H1 (cell line): ENCODE data around the gene CCDC117. TPM values are rescaled to one million over a fixed set of nuclear protein-coding genes. Genes with fewer than 3 reads are reported as not detected.

Experiments
- ATF3 ChIP-seq: IDR thresholded peaks from 2 replicates; pipeline ENCODE4 v1.6.1; 2011; ENCODE audit warnings: low read depth, mild to moderate bottlenecking, low read length; ENCODE audit not compliant: insufficient read depth
- CHD7 ChIP-seq: fragments of 300-600 bp; sonication (generic); IDR thresholded peaks from 2 replicates; pipeline ENCODE4 v1.7.1; 2012; ENCODE audit warnings: low read length, moderate library complexity, mild to moderate bottlenecking, inconsistent platforms; ENCODE audit not compliant: insufficient replicate concordance
- CTCF ChIP-seq, 3 experiments: IDR thresholded peaks; 1 replicate in 2 of 3; 2 replicates in 1 of 3; pipeline versions ENCODE4 v1.5.1 to v1.6.1; 2011; ENCODE audit warnings: low read length in 3 of 3, mild to moderate bottlenecking in 3 of 3, inconsistent platforms in 2 of 3, low read depth in 1 of 3, moderate library complexity in 1 of 3; ENCODE audit not compliant: insufficient read depth in 1 of 3; ENCODE audit errors: control extremely low read depth in 1 of 3
- JUND ChIP-seq: IDR thresholded peaks from 2 replicates; pipeline ENCODE4 v1.6.1; 2011; ENCODE audit warnings: mild to moderate bottlenecking, improper control_type of control experiment, low read length
- KDM4A ChIP-seq: IDR thresholded peaks from one replicate; pipeline ENCODE4 v1.7.1; 2012; ENCODE audit warnings: low read depth, mild to moderate bottlenecking, moderate library complexity, low read length, inconsistent platforms; ENCODE audit not compliant: severe bottlenecking
- SP1 ChIP-seq: IDR thresholded peaks from 2 replicates; pipeline ENCODE4 v1.6.1; 2011; ENCODE audit warnings: low read depth, low read length
- SP4 ChIP-seq: IDR thresholded peaks from 2 replicates; pipeline ENCODE4 v1.6.1; 2012; ENCODE audit warnings: low read length, inconsistent platforms
- polyA plus RNA-seq, 7 experiments: library from polyadenylated mRNA; depleted of rRNA in 3 of 7; stranded (reverse) in 5 of 7; unstranded in 2 of 7; fragments of >200 nt in 5 of 7; fragments of 200-250 nt in 2 of 7; gene quantifications; 1 replicate in 5 of 7; 2 replicates in 1 of 7; 4 replicates in 1 of 7; pipeline versions ENCODE4 v1.2.1 to v1.2.3, GENCODE V29; 2011 to 2013; ENCODE audit warnings: missing spikeins in 2 of 7, mixed read lengths in 2 of 7
- total RNA-seq: library from RNA; stranded (reverse); fragmentation: NEBNext Ultra II Directional; extraction: Animal tissue kit (Norgen Biotek cat#: 25700); gene quantifications from 2 replicates; pipeline ENCODE4 v1.2.1, GENCODE V29; 2021

The CCDC117 gene
- total and polyA plus RNA-seq, 2 of the 8 experiments (the other 6 are each of a cell fraction or from before 2014, with no cell fraction given): 9.1 to 43.1 TPM

- TF ChIP-seq CHD7: no peak
- TF ChIP-seq CTCF (IDR thresholded peaks at IDR 0.05; ENCODE audit: control extremely low read depth in 1 of 3, insufficient read depth in 1 of 3, low read depth in 1 of 3, low read length in 3 of 3): no peak
- no peak for TF ChIP-seq JUND
- TF ChIP-seq SP4: no peak
- no peak for TF ChIP-seq SP1
- no peak for TF ChIP-seq KDM4A
- TF ChIP-seq ATF3: no peak
These were observed 29.5 kb downstream of the CCDC117 start (continued) for GRCh38 chr22:28801845-28802594.
